Naive B cell (primary cell): ENCODE measurements around the gene PSMB9. TPM values are rescaled to one million over a fixed set of nuclear protein-coding genes. Genes with fewer than 3 reads are reported as not detected.

Experiments used
- ATAC-seq, 2 donors: fragments of 150-1000 bp; cut with Tn5 transposase; 2 replicates each; pipeline ENCODE4 v1.10.0; 2021; ENCODE audit warnings: low read depth in 2 of 2, mild to moderate bottlenecking in 2 of 2, moderate library complexity in 2 of 2
- DNase-seq: peaks from one replicate; pipeline ENCODE4 v3.0.0; 2022
- H3K27ac Mint-ChIP-seq, 6 donors: one replicate each; pipeline ENCODE4 v1.8.0; 2020 to 2022; ENCODE audit warnings: mild to moderate bottlenecking in 6 of 6, mixed read lengths in 6 of 6, moderate library complexity in 5 of 6, inconsistent platforms in 2 of 6
- H3K27me3 Mint-ChIP-seq, 3 donors: one replicate each; pipeline ENCODE4 v1.8.0; 2021 to 2022; ENCODE audit warnings: mixed read lengths in 3 of 3, mild to moderate bottlenecking in 1 of 3
- H3K36me3 Mint-ChIP-seq, 2 donors: one replicate each; pipeline ENCODE4 v1.8.0; 2020 to 2022; ENCODE audit warnings: mixed read lengths in 2 of 2, inconsistent platforms in 1 of 2, mild to moderate bottlenecking in 1 of 2
- H3K4me1 Mint-ChIP-seq, 3 donors: one replicate each; pipeline ENCODE4 v1.8.0; 2020 to 2022; ENCODE audit warnings: mixed read lengths in 3 of 3, inconsistent platforms in 1 of 3, mild to moderate bottlenecking in 1 of 3, moderate library complexity in 1 of 3
- H3K4me3 Mint-ChIP-seq, 8 donors: one replicate each; pipeline ENCODE4 v1.8.0; 2020 to 2022; ENCODE audit warnings: mild to moderate bottlenecking in 8 of 8, mixed read lengths in 8 of 8, moderate library complexity in 8 of 8, inconsistent platforms in 2 of 8
- H3K9me3 Mint-ChIP-seq, 7 donors: one replicate each; pipeline ENCODE4 v1.8.0; 2020 to 2022; ENCODE audit warnings: mixed read lengths in 7 of 7, mild to moderate bottlenecking in 5 of 7, inconsistent platforms in 2 of 7, moderate library complexity in 1 of 7
- polyA plus RNA-seq, 6 donors: library from polyadenylated mRNA; unstranded; fragments of 300-500 nt; fragmentation: Illumina TruSeq; gene quantifications; one replicate each; pipeline ENCODE4 v1.2.3, GENCODE V29; 2021; ENCODE audit warnings: low read depth in 6 of 6

The PSMB9 gene
- polyA plus RNA-seq, 6 donors from 2014 or later = 347 to 677 (median 445) TPM

DNA sequence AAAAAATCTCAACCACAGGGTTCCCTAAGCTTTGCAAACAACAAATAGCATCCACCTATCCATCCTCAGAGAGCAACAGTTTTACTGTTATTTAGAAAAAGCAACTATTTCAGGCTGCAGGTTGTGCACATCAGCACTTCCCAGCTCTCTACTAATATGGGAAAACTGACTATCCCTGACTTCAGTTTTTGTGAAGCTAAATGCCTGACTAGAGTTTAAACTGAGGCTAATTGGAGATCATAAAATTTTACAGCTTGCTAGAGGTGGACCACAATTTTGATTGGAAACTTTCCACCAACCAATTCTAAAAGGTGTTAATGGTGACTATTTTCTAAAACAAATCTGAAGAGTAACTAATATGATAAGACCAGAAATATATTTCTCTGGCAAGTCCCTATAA, 50.0 kb downstream of the PSMB9 start:
- peaks cover 6 to 20% (median 18%) of the 10 kb centered on the region in 3 donors for H3K4me1 Mint-ChIP-seq
- ATAC-seq = no peak
- peaks cover 0 to 11% of the 10 kb centered on the region in 2 donors for H3K36me3 Mint-ChIP-seq
- DNase-seq = no peak
- H3K9me3 Mint-ChIP-seq = no peaks in the 10 kb centered on the region
- no peak overlapping the region for H3K4me3 Mint-ChIP-seq
- no peaks in the 10 kb centered on the region for H3K27me3 Mint-ChIP-seq
- H3K27ac Mint-ChIP-seq = no peak overlapping the region

DNA sequence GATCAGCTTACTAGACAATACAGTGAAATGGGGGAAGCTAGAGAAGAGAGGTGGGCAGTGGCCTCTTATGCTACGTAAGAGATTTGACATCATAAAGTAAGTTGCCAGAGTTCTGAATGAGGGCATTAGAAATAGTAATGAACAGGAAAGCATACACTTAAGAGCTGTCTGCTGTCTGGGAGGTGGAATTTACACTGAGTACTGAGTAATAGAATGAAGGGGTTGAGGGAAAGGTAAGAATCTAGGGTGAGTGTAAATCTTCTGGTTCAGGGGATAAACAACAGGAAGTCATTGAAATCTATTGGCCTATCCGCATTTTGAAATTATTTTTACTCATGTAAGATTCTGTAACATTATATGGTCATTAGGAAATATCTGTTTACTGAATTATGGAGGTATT, 51.1 kb downstream of the PSMB9 start:
- H3K27ac Mint-ChIP-seq = peak overlapping the region in 1 of 6 donors; percentile 24
- no peak for ATAC-seq
- peak overlapping the region in 2 of 8 donors; percentile 21 to 33 for H3K4me3 Mint-ChIP-seq

DNA sequence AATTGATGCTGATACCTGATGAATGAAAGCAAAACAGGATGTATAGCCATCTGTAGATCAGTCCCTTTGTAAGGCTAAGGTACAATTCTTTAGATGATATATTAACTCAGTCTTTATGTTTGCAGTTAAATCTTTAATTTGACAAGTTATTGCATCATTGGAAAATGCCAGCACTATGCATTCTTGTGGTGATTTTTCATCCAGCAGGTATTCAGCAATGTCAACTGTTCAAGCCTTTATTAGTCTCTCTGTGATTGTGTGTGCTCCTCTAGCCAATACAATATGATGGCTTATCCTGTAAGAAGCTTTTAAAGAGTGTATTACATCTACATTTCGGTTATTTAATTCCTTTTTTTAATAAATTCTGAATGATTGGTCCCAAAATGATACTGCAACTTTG, 52.5 kb downstream of the PSMB9 start:
- no peak for ATAC-seq
- no peaks in the 10 kb centered on the region for H3K27me3 Mint-ChIP-seq
- no peaks in the 10 kb centered on the region for H3K9me3 Mint-ChIP-seq
- H3K36me3 Mint-ChIP-seq = peaks cover 0 to 7% of the 10 kb centered on the region in 2 donors
- H3K4me3 Mint-ChIP-seq = no peak overlapping the region
- peaks cover 8 to 24% (median 14%) of the 10 kb centered on the region in 3 donors for H3K4me1 Mint-ChIP-seq
- DNase-seq = no peak
- no peak overlapping the region for H3K27ac Mint-ChIP-seq

More for the DNA sequence above, 51.1 kb downstream of the PSMB9 start:
- peaks cover 6 to 24% (median 18%) of the 10 kb centered on the region in 3 donors for H3K4me1 Mint-ChIP-seq
- no peaks in the 10 kb centered on the region for H3K27me3 Mint-ChIP-seq
- DNase-seq = no peak
- H3K9me3 Mint-ChIP-seq = no peaks in the 10 kb centered on the region
- peaks cover 0 to 11% of the 10 kb centered on the region in 2 donors for H3K36me3 Mint-ChIP-seq

DNA sequence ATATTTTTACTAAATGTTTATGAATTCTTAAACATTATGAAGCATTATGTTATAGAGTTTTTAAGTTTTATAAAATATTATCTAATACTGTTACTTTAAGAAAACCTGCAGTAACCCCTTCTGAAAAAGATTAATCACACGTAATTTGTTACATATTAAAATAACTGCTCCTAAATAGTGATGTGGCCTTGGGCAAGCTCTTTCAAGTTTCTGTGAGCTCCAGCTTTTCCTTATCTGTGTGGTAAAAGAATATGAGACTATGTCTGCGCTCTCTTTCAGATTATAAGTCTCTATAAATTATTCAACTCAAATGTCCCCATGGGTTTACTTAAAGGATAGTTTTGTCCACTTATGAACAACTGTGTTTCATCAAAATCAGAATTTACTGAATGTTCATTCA, 54.9 kb downstream of the PSMB9 start:
- Mint-ChIP-seq H3K4me1 (peaks cover 11 to 16% (median 14%) of the 10 kb centered on the region in 3 donors), H3K27me3 (no peaks in the 10 kb centered on the region), H3K4me3 (peak overlapping the region in 1 of 8 donors; percentile 5), H3K36me3 (peaks cover 0 to 5% of the 10 kb centered on the region in 2 donors), H3K27ac (no peak overlapping the region), H3K9me3 (no peaks in the 10 kb centered on the region)
- DNase-seq (no peak), ATAC-seq (no peak)

Other genes with a start within 250 kb of the PSMB9 start
- gene HLA-DQA1, start 216.8 kb upstream of the PSMB9 start, polyA plus RNA-seq = 1,000 to 10,000 TPM in 2 of 6 donors, 100 to 1,000 TPM in 4; 309 to 1,253 (median 783) TPM
- gene HLA-DQB1, start 187.5 kb upstream of the PSMB9 start, polyA plus RNA-seq = 1,000 to 10,000 TPM in 5 of 6 donors, 100 to 1,000 TPM in 1; 140 to 2,258 (median 1,433) TPM
- gene HLA-DQA2, start 112.8 kb upstream of the PSMB9 start, polyA plus RNA-seq = 100 to 1,000 TPM in 3 of 6 donors, 10 to 100 TPM in 2, under 1 TPM in 1; 0.82 to 164 (median 101) TPM
- gene HLA-DQB2, start 90.7 kb upstream of the PSMB9 start, polyA plus RNA-seq = 100 to 1,000 TPM in 2 of 6 donors, 10 to 100 TPM in 2, not detected in 2; 59.3 to 118 (median 92.8) TPM
- gene HLA-DOB, start 37.2 kb upstream of the PSMB9 start, polyA plus RNA-seq = 1,000 to 10,000 TPM in 1 of 6 donors, 100 to 1,000 TPM in 5; 669 to 1,199 (median 837) TPM
- gene TAP2, start 15.5 kb upstream of the PSMB9 start, polyA plus RNA-seq = 10 to 100 TPM; 18.2 to 33.0 (median 25.4) TPM
- 100 to 1,000 TPM; 297 to 462 (median 380) TPM for gene PSMB8, start 10.1 kb upstream of the PSMB9 start, polyA plus RNA-seq
- gene TAP1, start 488 bp upstream of the PSMB9 start, polyA plus RNA-seq = 100 to 1,000 TPM; 106 to 215 (median 145) TPM
- 1,000 to 10,000 TPM; 1,171 to 1,354 (median 1,198) TPM for gene HLA-DMB, start 86.8 kb downstream of the PSMB9 start, polyA plus RNA-seq
- gene HLA-DMA, start 98.9 kb downstream of the PSMB9 start, polyA plus RNA-seq = 1,000 to 10,000 TPM; 1,101 to 1,557 (median 1,371) TPM
- 100 to 1,000 TPM in 1 of 6 donors, 10 to 100 TPM in 5; 26.9 to 148 (median 48.5) TPM for gene BRD2, start 114.4 kb downstream of the PSMB9 start, polyA plus RNA-seq
- gene HLA-DOA, start 155.4 kb downstream of the PSMB9 start, polyA plus RNA-seq = 100 to 1,000 TPM; 219 to 598 (median 388) TPM
- gene HLA-DPA1, start 219.5 kb downstream of the PSMB9 start, polyA plus RNA-seq = 1,000 to 10,000 TPM; 2,534 to 3,526 (median 2,823) TPM
- 1,000 to 10,000 TPM; 1,951 to 3,267 (median 2,600) TPM for gene HLA-DPB1, start 221.8 kb downstream of the PSMB9 start, polyA plus RNA-seq